ENCODE data around the gene CELSR1.

Gene CELSR1

DNA sequence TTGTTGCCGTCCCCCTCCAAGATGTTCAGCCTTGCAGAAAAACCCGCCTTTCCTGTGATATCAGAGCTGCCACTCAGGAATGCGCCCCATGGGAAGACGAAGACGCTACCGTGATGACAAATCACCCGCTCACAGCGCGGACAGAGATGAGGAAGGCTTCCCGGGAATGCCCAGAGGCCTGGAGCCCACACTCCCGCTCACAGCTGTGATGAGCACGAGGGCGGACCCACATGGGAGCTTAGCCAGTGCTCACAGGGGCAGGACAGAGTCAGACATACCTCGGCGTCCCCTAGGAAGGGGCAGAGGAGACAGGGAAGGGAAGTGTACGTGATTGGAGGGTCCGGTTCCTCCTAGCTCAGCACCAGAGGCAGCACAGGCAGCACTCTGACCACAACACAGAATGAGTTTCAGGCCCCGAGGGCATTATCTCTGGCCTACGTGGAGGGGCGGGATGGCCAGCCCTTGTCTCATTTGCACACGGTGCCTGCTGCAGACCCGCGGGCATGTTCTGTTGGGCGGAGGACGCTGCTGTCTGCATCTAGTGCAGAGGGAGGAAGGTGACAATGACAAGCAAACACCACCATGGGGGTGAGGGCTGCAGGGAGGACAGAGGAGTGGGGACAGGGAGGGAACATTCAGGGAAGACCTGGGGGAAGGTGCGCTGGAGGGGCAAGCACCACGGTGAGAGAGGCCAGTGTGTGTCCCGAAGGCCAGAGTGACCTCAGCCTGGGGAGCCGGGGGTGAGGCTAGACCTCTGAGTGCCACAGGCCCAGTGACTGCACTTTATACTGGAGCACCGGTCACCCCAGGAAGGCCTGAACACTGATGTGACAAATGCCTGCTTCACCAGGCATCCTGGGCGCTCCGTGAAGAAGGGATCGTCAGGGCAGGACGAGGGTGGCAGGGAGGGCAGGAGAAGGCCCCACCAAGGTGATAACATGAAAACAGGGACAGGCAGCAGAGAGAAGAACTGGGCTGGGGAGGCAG, 79.6 kb downstream of the CELSR1 start:
- DNase-seq: no peak

- DNase-seq: no peak
These were observed 80.6 kb downstream of the CELSR1 start for GRCh38 chr22:46456818-46457163.

DNA sequence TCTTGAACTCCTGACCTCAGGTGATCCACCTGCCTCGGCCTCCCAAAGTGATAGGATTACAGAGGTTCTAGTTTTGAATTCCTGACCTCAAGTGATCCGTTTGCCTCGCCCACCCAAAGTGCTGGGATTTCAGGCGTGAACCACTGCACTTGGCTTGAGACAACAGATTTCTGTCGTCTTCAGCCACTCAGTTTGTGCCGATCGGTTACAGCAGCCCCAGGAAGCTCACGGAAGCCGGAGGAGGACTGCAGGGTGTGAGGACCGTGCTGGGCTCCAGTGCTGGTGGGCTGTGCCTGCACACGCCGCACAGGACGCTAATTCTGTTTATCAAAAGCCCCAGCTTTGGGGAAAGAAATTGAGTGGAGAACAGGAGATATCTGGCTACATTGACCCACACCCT, 82.0 kb downstream of the CELSR1 start:
- no peak for DNase-seq

GRCh38 chr22:46454504-46455269, 82.7 kb downstream of the CELSR1 start:
- DNase-seq: no peak

- no peak for DNase-seq
These were observed 83.5 kb downstream of the CELSR1 start for GRCh38 chr22:46453829-46454503.

- DNase-seq: no peak
These were observed 84.2 kb downstream of the CELSR1 start for GRCh38 chr22:46453006-46453828.

DNA sequence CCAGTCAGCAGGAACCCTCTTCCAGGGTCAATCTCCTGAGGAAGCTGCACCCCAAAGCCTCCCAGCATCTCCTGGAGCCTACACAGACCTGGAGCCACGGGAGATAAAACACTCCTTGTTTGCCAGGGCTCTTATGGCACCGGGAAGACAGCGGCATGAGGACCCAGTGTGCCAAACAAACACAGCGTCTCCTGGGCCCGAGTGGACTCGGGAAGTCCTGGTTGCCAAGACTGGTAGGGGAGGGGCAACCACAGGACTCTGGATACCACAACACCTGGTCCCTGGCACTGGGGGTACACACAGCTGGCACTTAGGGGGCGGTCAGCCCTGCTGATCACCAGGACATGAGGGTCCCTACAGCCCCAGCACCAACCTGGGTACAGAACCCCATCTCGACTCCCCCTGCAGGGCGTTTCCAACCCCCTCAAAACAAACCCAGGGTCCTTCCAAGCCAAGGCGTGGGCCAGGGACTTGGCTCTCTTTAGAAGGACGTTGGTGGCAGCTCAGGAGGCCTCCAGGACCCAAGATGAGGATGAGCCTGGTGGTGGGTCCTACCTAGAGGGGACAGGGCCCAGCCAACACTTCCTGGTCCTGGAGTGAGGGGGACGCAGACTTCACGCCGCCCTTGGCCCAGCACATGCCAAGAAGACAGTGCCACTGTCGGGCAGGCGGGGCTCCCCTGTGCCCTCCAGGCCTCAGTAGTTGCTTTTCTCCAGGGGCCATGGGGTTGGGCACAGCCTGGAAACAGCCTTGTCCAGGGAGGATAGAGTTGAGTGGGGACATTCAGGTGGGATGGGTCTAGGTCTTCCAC, 85.0 kb downstream of the CELSR1 start:
- DNase-seq: no peak

- DNase-seq: no peak
These were observed 85.7 kb downstream of the CELSR1 start for GRCh38 chr22:46451741-46452140.

DNA sequence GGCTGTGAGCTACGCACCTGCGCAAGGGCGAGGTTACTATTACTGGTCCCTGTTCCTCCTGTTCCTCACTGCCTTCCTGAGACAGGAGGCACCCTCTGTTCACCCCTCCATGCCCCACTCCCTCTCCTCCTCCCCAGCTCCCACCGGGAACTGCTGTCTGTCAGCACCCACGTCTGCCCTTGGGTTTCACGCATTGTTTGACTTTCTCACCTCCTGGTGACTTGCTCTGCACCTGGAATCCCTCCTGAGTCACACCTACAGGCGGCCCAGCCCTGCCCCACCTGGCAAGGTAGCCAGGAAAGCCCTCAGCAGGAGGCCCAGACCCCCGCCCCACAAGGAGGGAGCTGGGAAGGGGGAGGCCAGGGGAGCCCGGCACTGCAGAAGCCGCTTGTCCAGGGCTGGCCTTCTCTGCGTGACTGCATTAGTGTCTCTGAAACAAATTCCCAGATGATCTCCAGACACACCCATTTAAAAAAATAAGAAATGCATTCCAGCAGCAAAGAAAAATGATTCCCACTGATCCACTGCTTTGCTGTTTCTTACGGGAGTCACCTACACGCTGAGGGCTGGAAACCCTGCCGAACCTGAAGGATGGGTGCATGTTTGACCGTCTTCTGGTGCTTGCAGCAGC, 86.4 kb downstream of the CELSR1 start:
- DNase-seq: no peak

DNA sequence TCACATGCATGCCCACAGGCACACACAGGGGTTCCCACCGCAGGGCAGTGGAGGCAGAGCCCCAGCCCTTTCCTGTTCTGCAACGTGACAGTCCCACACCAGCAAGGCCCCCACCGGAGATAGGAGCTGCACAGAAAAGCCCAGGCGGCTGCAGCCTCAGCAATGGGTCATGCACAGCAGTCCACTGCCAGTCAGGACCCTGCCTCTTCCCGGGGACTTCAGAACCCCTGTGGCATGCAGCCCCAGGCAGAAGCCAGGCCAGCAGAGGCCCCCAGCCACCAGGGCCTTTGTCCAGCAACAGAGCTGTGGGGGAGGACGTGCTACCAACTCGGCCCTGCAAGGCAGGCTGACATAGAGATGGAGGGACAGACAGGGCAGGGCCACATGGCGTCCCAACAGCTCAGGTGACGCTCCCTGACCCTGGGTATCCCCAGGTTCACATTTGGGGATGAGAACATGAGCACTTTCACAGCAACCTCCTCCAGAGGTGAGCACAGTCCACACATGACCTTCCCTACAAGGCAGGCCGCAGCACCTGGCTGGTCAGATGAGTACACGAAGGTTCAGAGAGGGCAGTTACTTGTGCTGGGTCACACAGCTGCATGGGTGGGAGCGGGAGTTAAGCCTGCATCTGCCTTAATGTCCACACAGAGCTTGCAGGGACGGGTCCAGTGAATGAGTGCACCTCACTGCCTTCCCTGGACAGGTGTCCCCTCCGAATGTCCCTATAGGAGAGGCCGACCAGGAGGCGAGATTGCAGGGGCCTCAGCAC, 87.3 kb downstream of the CELSR1 start:
- no peak for DNase-seq

- DNase-seq: no peak
These were observed 88.2 kb downstream of the CELSR1 start for GRCh38 chr22:46449116-46449691.

GRCh38 chr22:46448333-46448732, 89.1 kb downstream of the CELSR1 start:
- DNase-seq: no peak

DNA sequence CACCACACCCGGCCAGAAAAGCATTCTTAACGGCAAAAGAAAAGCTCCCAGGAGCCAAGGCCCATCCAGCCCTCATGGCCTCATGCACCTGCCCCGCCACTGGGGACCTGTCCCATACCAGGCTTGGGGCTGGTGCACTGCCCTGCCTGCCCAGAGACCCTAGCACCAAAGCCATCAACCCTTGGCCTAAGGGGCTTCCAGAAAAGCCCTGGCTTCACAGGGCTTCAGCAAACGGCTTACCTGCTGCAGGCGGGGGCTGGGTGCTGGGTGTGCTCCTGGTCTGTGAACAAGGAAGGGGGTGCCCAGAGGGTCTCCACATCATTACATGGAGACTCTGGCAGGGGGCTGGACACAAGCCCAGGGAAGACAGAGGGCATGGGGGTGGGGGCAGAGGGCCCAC, 89.5 kb downstream of the CELSR1 start:
- no peak for DNase-seq

DNA sequence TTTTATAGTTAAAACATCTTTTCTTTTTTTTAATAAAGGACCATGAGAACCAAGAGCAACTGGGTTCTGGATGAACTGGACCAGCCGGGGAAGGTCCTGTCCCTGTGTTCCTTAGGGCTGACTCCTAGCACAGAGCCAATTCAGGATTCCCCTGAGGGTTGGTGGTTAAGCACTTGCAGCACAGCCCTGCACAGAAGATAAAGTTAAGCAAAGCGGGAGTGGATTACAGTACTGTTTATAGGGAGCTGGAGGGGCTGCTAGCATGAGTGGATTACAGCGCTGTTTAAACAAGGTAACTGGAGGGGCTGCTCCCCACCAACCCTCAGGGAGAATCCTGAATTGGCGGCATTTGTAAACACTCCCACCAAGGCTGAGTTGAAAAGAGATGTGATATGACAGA, 90.6 kb downstream of the CELSR1 start:
- no peak for DNase-seq

DNA sequence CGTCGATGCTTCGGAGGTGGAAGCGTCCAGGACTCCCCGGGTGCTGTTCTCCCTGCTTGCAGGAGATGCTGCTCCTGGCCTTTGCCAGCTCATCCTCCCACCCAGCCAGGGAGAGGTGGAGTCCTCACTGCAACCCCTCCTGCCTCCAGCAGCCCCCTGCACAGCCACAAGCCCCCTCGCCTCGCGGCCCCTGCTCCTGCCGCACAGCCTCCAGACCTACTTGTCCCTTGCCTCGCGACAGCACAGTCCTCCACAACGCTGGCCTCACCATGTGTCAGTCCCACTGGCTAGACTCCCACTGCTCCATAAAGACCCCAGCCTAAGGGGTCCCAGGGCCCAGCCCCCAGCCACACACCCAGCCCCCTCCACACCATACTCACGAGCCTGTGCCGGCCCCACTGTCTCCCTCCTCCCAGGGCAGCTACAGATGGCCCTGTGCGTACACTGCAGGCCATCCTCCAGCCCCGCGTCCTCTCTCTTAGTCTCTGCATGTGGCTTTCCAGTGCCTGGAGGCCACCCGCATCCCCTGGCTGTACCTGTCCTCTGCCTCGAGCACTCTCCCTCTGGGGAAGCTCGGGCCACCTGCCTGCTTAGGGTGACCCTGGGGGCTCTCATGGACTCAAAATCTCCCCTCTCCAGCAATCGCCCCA, 91.5 kb downstream of the CELSR1 start:
- no peak for DNase-seq

DNA sequence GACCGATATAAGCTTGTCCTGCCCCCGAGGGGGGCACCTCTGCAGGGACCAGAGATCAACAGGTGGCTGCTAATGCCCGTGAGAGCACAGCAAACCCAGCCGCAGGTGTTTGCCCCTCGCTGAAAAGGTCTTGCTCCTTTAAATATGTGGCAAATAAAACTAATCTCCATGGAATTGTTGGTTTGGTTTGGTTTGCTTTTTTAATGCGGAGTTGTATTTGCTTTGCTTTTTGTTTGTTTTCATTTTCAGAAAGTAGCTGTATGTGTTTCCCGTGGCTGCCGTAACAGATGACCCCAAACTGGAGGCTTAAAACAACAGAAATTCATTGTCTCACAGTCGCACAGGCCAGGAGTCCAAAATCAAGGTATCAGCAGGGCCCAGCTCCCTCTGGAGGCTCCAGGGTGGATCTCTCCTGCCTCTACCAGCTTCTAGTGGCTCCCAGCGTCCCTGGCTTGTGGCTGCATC, 93.0 kb downstream of the CELSR1 start:
- no peak for DNase-seq

DNA sequence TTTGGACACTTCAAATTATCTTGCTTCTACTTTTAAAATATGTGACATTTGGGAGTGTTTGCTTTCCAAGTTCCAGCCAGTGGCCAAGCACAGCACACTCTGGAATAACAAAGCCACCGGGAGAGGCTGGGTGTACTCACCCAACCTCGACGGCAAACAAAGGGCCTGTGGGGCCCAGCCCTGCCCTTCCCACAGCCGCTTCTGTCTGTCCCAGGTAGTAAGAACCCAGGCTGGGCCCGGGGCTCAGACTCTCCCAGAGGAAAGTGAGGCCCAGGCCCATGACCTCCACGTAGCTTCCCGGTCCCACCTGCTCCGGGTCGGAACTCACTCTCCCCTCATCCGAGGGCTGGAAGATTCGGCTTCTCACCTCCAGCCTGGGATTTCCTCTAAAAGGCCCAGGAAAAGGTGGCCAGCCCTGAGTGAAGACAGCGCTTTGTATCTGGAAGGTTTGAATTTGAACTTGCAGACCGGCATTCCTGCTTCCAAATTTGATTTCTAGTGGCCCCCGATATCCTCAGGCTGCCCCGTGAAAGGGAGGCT, 93.5 kb downstream of the CELSR1 start:
- DNase-seq: no peak

GRCh38 chr22:46442217-46442853, 95.1 kb downstream of the CELSR1 start:
- DNase-seq: no peak
